ENCODE results near the gene SH3GL3. TPM values are rescaled to one million over a fixed set of nuclear protein-coding genes. Genes with fewer than 3 reads are reported as not detected.

SH3GL3 gene
- total and polyA plus RNA-seq, 2 of the 4 experiments (the other 2 are of a cell fraction): not detected

Other genes with a start within 250 kb of the SH3GL3 start
- gene HDGFL3, start 239.5 kb upstream of the SH3GL3 start, total RNA-seq (2012; rRNA removed): 9.5 and 31.4 TPM in 2 replicates
- gene HDGFL3, start 239.5 kb upstream of the SH3GL3 start, polyA plus RNA-seq (2012; rRNA removed): 18.1 and 19.6 TPM in 2 replicates
- gene BNC1, start 162.7 kb upstream of the SH3GL3 start, total RNA-seq (2012; rRNA removed): 0.28 and 0.54 TPM in 2 replicates
- 0.34 and 0.38 TPM in 2 replicates for gene BNC1, start 162.7 kb upstream of the SH3GL3 start, polyA plus RNA-seq (2012; rRNA removed)
- gene ADAMTSL3, start 206.8 kb downstream of the SH3GL3 start, total RNA-seq (2012; rRNA removed): under 0.01 TPM in 1 of 2 replicates, not detected in the other
- 0.02 TPM in 1 of 2 replicates, not detected in the other for gene ADAMTSL3, start 206.8 kb downstream of the SH3GL3 start, polyA plus RNA-seq (2012; rRNA removed)